Measurements from ENCODE around the gene INPP5A. TPM values are rescaled to one million over a fixed set of nuclear protein-coding genes. Genes with fewer than 3 reads are reported as not detected.
"Not testable (repeated sequence)": the region's sequence is repeated elsewhere in the genome, so short reads cannot be mapped to it uniquely, and the experiment has no call there.

INPP5A gene
- total RNA-seq, 2 donors from 2014 or later, result 9.2 to 14.5 TPM

GRCh38 chr10:132789659-132790148 is 252.1 kb downstream of the INPP5A start:
- 49 to 51% methylated on average over 8 to 15 of the region's 15 CpGs for WGBS, 2 donors
- DNase-seq (no peak), ATAC-seq (no peak)
- intact Hi-C loops (cut with DNase I), result loop anchor here (10.0 kb wide), 1 partner anchor 135 kb away; no protein-coding TSS in a partner anchor
- Histone ChIP-seq H3K27me3 (peaks cover 0 to 30% of the 10 kb centered on the region in 2 donors), H3K4me3 (no peak overlapping the region), H3K27ac (no peak overlapping the region), H3K4me1 (peaks cover 26% of the 10 kb centered on the region), H3K9me3 (no peaks in the 10 kb centered on the region), H3K36me3 (replicated peaks in 1 of 2; ENCODE audit: insufficient read depth in 1 of 2, low read depth in 2 of 2) (no peaks in the 10 kb centered on the region)
- TF ChIP-seq, protein P1, sequence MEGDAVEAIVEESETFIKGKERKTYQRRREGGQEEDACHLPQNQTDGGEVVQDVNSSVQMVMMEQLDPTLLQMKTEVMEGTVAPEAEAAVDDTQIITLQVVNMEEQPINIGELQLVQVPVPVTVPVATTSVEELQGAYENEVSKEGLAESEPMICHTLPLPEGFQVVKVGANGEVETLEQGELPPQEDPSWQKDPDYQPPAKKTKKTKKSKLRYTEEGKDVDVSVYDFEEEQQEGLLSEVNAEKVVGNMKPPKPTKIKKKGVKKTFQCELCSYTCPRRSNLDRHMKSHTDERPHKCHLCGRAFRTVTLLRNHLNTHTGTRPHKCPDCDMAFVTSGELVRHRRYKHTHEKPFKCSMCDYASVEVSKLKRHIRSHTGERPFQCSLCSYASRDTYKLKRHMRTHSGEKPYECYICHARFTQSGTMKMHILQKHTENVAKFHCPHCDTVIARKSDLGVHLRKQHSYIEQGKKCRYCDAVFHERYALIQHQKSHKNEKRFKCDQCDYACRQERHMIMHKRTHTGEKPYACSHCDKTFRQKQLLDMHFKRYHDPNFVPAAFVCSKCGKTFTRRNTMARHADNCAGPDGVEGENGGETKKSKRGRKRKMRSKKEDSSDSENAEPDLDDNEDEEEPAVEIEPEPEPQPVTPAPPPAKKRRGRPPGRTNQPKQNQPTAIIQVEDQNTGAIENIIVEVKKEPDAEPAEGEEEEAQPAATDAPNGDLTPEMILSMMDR (IDR thresholded peaks at IDR 0.05), result no peak
- no peak for TF ChIP-seq POLR2A (IDR thresholded peaks at IDR 0.05)

DNA sequence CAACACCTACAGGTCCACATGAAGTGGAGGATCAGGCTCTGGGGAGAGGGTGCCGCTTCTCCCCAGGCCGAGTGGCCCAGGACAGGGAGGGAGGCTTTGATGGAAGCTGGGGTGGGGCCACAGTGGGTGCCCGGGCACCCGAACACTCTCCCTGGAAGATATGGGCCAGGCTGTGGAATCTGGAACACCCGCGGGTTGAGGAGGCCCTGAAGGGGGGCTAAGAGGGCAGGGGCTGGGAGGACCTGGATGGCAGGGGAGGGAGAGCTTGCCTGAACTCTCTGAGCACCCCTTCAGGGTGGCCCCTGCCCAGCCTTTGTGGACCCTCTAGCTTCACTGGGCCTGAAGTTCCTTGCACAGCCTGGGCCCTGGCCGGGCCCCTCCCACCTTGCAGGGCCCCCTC is 252.9 kb downstream of the INPP5A start:
- Histone ChIP-seq H3K4me3 (no peak overlapping the region), H3K27me3 (peaks cover 0 to 24% of the 10 kb centered on the region in 2 donors), H3K27ac (no peak overlapping the region), H3K9me3 (no peaks in the 10 kb centered on the region), H3K36me3 (replicated peaks in 1 of 2; ENCODE audit: insufficient read depth in 1 of 2, low read depth in 2 of 2) (no peaks in the 10 kb centered on the region), H3K4me1 (peaks cover 23% of the 10 kb centered on the region)
- intact Hi-C loops (cut with DNase I), result no loop called here
- DNase-seq (no peak), ATAC-seq (no peak)
- 32 to 52% methylated on average over 4 to 7 of the region's 7 CpGs for WGBS, 2 donors
- TF ChIP-seq POLR2A (IDR thresholded peaks at IDR 0.05), result no peak
- TF ChIP-seq, protein P1 (IDR thresholded peaks at IDR 0.05), result no peak

GRCh38 chr10:132790934-132791829 is 253.6 kb downstream of the INPP5A start:
- 38 to 47% methylated on average over 7 to 31 of the region's 31 CpGs for WGBS, 2 donors
- H3K36me3 ChIP-seq (replicated peaks in 1 of 2; ENCODE audit: insufficient read depth in 1 of 2, low read depth in 2 of 2), result no peaks in the 10 kb centered on the region
- peaks cover 0 to 24% of the 10 kb centered on the region in 2 donors for H3K27me3 ChIP-seq
- no peak for DNase-seq
- H3K27ac ChIP-seq, result no peak overlapping the region
- peaks cover 23% of the 10 kb centered on the region for H3K4me1 ChIP-seq
- no peak for ATAC-seq
- TF ChIP-seq, protein P1 (IDR thresholded peaks at IDR 0.05), result no peak
- TF ChIP-seq POLR2A (IDR thresholded peaks at IDR 0.05), result no peak
- H3K4me3 ChIP-seq, result no peak overlapping the region
- intact Hi-C loops (cut with DNase I), result no loop called here
- no peaks in the 10 kb centered on the region for H3K9me3 ChIP-seq

- H3K4me3 ChIP-seq; H3K9me3 ChIP-seq; H3K27ac ChIP-seq; DNase-seq; intact Hi-C loops (cut with DNase I); H3K36me3 ChIP-seq (replicated peaks in 1 of 2; ENCODE audit: insufficient read depth in 1 of 2, low read depth in 2 of 2); ATAC-seq: not testable (repeated sequence)
- 86 to 93% methylated on average over 24 to 26 of the region's 33 CpGs for WGBS, 2 donors
- H3K4me1 ChIP-seq, result peaks cover 14% of the 10 kb centered on the region
- peaks cover 0 to 20% of the 10 kb centered on the region in 2 donors for H3K27me3 ChIP-seq
Measured at GRCh38 chr10:132792099-132792498, 254.5 kb downstream of the INPP5A start.

DNA sequence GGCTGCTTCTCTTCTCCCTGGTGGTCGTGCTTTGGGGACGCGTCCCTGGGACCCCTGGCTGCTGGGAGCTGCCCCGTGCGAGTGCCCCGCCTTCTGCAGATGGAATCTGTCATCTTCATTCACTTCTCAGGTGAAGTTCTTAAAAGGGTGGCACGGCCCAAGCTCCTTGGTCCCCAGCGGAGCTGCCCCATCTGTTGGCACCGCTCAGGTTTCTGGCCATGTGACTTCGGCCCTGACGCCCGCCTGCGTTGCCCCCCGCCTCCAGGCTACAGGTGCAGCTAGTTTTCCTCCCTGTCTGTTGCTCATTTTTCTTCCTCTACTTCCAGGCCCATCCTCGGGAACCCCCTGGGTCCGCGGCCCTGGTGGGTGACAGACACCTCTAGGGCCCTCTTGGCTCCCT is 255.2 kb downstream of the INPP5A start:
- Histone ChIP-seq H3K4me3 (no peak overlapping the region), H3K4me1 (peaks cover 10% of the 10 kb centered on the region), H3K9me3 (no peaks in the 10 kb centered on the region), H3K36me3 (replicated peaks in 1 of 2; ENCODE audit: insufficient read depth in 1 of 2, low read depth in 2 of 2) (no peaks in the 10 kb centered on the region), H3K27me3 (peaks cover 0 to 18% of the 10 kb centered on the region in 2 donors), H3K27ac (no peak overlapping the region)
- ATAC-seq, result no peak
- 75 to 76% methylated on average over 11 to 17 of the region's 17 CpGs for WGBS, 2 donors
- DNase-seq, result no peak
- intact Hi-C loops (cut with DNase I), result no loop called here
- TF ChIP-seq, protein P1 (IDR thresholded peaks at IDR 0.05), result no peak
- no peak for TF ChIP-seq POLR2A (IDR thresholded peaks at IDR 0.05)
